Activated B cell treated with CpG ODN at 0.5 μM for 24 hours (primary cell): ENCODE measurements around the gene SLC17A6. TPM values are rescaled to one million over a fixed set of nuclear protein-coding genes. Genes with fewer than 3 reads are reported as not detected.

Experiments used
- ATAC-seq: fragments of 200-7000 bp; cut with Tn5 transposase; one replicate; pipeline ENCODE4 v1.10.0; 2021; ENCODE audit warnings: low read depth, mild to moderate bottlenecking, moderate library complexity
- CTCF ChIA-PET: fragments of 350-600 bp; sonication (Branson Sonifier 250); formaldehyde crosslinking; loops from one replicate; lab custom pipeline; 2021; ENCODE audit warnings: antibody characterized with exemption; lab: Charles Lee
- POLR2A ChIA-PET: fragments of 350-600 bp; sonication (Branson Sonifier 250); formaldehyde crosslinking; loops from one replicate; lab custom pipeline; 2021; ENCODE audit warnings: antibody characterized with exemption; lab: Charles Lee
- DNase-seq: peaks from one replicate; pipeline ENCODE4 v3.0.0; 2022
- H3K27ac Mint-ChIP-seq: one replicate; pipeline ENCODE4 v1.8.0; 2020; ENCODE audit warnings: mixed read lengths
- H3K27me3 Mint-ChIP-seq: one replicate; pipeline ENCODE4 v1.8.0; 2021; ENCODE audit warnings: mixed read lengths
- H3K36me3 Mint-ChIP-seq: one replicate; pipeline ENCODE4 v1.8.0; 2021; ENCODE audit warnings: low read depth, mixed read lengths
- H3K4me1 Mint-ChIP-seq: one replicate; pipeline ENCODE4 v1.8.0; 2021; ENCODE audit warnings: mixed read lengths
- H3K4me3 Mint-ChIP-seq: one replicate; pipeline ENCODE4 v1.8.0; 2020; ENCODE audit warnings: mild to moderate bottlenecking, mixed read lengths
- H3K9me3 Mint-ChIP-seq: one replicate; pipeline ENCODE4 v1.8.0; 2020; ENCODE audit warnings: mixed read lengths
- intact Hi-C: fragments of 100-400 bp; cut with micrococcal nuclease; formaldehyde crosslinking; loops from one replicate; pipeline ENCODE4 v1.15.1; 2024
- total RNA-seq: library from RNA; stranded (reverse); gene quantifications from 2 replicates; pipeline ENCODE4 v1.2.3, GENCODE V29; 2022
- TF ChIP-seq, protein P1 (sequence below): fragments of 200-600 bp; IDR thresholded peaks from one replicate; pipeline ENCODE4 v1.8.0; 2022; ENCODE audit warnings: antibody characterized with exemption, mild to moderate bottlenecking

The SLC17A6 gene
- not detected in 2 replicates for total RNA-seq

DNA sequence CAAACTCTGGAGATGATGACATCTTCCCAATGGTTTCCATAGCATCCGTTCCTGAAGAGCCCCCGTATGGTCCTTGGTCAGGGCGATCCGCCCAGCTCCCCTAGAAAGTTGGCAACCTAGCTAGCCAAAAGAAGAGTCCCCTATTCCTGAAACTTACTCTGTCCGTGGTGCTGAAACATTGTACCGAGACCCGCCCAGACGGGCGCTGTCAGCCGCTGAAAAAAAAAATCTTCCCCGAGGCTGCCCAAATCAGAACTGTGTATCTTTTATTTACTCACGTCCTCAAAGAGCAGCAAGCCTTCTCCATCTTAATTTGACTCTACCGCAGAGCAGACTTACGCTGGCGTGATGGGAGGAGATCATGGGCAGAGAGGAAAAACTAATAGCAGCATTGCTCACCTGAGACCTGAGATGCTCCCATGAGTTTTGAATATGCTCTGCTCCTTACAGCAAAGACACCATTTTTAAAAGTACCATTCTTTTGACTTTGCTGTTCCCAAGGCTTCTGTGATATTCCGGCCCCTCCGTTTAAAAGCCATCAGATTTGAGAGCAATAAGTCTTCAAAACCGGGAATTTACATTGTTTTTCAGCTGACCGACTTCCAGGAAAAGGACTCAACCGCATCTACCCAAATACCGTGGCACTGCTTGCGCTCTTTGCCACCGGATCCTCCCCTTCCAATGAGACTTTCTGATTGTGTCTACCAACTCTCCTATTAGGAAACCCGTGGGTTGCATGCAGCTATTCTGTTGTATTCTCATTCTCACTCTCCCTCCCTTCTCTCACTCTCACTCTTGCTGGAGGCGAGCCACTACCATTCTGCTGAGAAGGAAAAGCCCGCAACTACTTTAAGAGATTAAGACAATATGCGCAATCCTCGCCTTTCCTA lies at the start of gene SLC17A6:
TSS of gene SLC17A6 (plus strand) at position 786 of the 890 bp plus-strand sequence. CDS start 153 bp downstream, outside the sequence.
- ATAC-seq: no peak
- Mint-ChIP-seq H3K4me1 (peaks cover 4% of the 10 kb centered on the region), H3K27ac (no peak within 1 kb of the TSS), H3K9me3 (no peaks in the 10 kb centered on the region), H3K36me3 (no peaks in the 10 kb centered on the region), H3K4me3 (no peak within 1 kb of the TSS), H3K27me3 (peaks cover 41% of the 10 kb centered on the region)
- CTCF ChIA-PET: no interaction called here
- no peak for DNase-seq
- intact Hi-C loops: loop anchor here (10.0 kb wide), 1 partner anchor 287 kb away; the partner anchor contains the start of gene FANCF
- TF ChIP-seq, protein P1, sequence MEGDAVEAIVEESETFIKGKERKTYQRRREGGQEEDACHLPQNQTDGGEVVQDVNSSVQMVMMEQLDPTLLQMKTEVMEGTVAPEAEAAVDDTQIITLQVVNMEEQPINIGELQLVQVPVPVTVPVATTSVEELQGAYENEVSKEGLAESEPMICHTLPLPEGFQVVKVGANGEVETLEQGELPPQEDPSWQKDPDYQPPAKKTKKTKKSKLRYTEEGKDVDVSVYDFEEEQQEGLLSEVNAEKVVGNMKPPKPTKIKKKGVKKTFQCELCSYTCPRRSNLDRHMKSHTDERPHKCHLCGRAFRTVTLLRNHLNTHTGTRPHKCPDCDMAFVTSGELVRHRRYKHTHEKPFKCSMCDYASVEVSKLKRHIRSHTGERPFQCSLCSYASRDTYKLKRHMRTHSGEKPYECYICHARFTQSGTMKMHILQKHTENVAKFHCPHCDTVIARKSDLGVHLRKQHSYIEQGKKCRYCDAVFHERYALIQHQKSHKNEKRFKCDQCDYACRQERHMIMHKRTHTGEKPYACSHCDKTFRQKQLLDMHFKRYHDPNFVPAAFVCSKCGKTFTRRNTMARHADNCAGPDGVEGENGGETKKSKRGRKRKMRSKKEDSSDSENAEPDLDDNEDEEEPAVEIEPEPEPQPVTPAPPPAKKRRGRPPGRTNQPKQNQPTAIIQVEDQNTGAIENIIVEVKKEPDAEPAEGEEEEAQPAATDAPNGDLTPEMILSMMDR: no peak
- POLR2A ChIA-PET: no interaction called here

DNA sequence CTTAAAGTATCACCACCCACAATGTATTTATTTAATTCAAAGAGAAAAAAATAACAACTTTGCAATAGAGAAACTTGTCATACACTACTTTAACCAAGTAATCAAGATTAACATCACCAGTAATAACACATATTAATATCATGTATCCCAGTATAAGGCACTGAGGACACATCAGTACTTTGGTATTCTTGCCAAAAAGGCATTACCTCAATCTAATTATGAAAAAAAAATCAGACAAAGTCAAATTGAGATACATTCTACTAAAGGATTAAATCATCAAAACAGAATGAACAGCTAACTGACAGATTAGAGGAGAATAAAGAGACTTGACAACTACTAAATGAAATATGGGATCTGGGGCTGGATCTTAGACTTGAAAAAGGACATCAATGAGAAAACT lies 35.8 kb upstream of the SLC17A6 start:
- ATAC-seq (no peak), DNase-seq (no peak)
- Mint-ChIP-seq H3K27ac (no peak overlapping the region), H3K27me3 (peaks cover 5% of the 10 kb centered on the region), H3K9me3 (no peaks in the 10 kb centered on the region), H3K4me1 (no peaks in the 10 kb centered on the region), H3K36me3 (no peaks in the 10 kb centered on the region), H3K4me3 (no peak overlapping the region)
- TF ChIP-seq, protein P1: no peak
- intact Hi-C loops: no loop called here
- POLR2A ChIA-PET: no interaction called here
- CTCF ChIA-PET: interaction anchor here (0.7 kb wide), 1 partner anchor 12 kb away, joined by 3 read pairs; no protein-coding TSS in a partner anchor

DNA sequence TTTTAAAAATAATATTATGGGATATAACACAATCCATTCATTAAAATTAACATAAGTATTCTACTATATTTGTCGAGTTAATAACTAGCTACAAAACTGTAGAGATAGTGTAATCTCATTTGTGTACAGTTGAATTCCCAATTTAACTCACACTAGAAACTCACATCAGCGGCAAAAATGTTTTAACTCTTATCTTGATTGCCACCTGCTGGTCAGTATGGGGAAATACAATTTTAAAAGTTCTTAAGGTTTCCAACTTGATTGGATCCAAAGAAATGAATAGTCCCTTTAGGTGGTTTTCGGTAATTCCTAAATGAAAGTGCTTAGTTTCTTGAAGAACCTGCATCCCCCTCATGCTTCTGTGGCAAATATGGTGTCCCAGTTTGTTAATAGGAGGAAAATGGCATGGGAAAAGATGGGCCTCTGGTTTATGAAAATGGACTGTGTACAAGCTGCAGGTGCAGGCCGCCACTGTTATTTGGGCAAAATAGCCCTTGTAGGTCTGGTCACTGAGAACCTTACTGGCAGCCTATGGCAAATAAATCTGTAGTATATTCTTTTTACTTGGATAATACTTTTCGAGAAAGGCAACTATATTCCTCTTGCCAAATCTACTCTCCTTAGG lies 33.7 kb upstream of the SLC17A6 start:
- Mint-ChIP-seq H3K4me3 (no peak overlapping the region), H3K27ac (no peak overlapping the region), H3K9me3 (no peaks in the 10 kb centered on the region), H3K27me3 (peaks cover 5% of the 10 kb centered on the region), H3K36me3 (no peaks in the 10 kb centered on the region), H3K4me1 (no peaks in the 10 kb centered on the region)
- POLR2A ChIA-PET: no interaction called here
- TF ChIP-seq, protein P1: no peak
- intact Hi-C loops: loop anchor here (1.0 kb wide), 1 partner anchor 59 kb away; no protein-coding TSS in a partner anchor
- no peak for ATAC-seq
- CTCF ChIA-PET: interaction anchor here (0.5 to 1.3 kb wide), 4 partner anchors 30 to 1656 kb away, joined by 3 to 5 read pairs (median 4); no protein-coding TSS in a partner anchor
- no peak for DNase-seq

DNA sequence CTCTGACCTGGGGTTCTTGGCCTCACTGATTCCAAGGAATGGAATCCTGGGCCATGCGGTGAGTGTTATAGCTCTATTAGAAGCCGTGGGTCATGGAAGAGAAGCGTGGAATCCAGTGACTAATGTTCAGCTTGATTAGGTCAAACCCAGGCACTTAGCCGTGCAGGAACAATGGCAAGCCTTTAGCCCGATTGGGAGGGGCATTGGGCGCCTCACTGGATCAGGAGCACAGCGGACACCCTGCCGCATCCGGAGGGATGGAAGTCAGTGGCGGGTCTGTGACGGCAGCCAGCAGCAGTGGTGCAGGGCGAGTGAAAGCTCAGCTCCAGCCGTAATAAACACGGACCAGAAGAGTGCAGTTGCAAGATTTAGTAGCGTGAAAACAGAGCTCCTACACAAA lies 20.5 kb upstream of the SLC17A6 start:
- H3K9me3 Mint-ChIP-seq: no peaks in the 10 kb centered on the region
- TF ChIP-seq, protein P1: no peak
- POLR2A ChIA-PET: no interaction called here
- intact Hi-C loops: no loop called here
- ATAC-seq (no peak), DNase-seq (no peak)
- H3K27me3 Mint-ChIP-seq: peaks cover 2% of the 10 kb centered on the region
- H3K4me3 Mint-ChIP-seq: no peak overlapping the region
- H3K27ac Mint-ChIP-seq: no peak overlapping the region
- no peaks in the 10 kb centered on the region for H3K4me1 Mint-ChIP-seq
- CTCF ChIA-PET: interaction anchor here (1.2 kb wide), 1 partner anchor 470 kb away, joined by 3 read pairs; no protein-coding TSS in a partner anchor
- H3K36me3 Mint-ChIP-seq: no peaks in the 10 kb centered on the region

DNA sequence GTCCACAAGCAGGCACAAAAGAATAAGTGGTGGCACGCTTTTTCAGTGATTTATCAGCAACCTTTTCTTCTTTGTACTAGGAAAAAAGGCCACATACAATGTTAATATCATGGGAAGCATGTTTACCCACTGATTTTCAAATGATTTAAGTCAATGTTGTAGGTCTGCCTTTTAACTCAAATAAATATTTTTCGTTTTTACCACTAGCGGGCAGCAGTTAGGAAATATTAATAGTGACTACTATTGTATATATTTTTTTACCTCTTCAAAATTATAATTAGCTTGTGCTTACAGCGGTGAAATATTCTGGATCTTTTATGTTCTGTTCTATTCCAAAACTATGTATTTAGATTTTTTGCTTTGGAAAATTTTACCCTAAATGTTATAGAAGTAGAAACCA lies 6.4 kb upstream of the SLC17A6 start:
- DNase-seq: no peak
- H3K4me3 Mint-ChIP-seq: no peak overlapping the region

More for the DNA sequence above, 6.4 kb upstream of the SLC17A6 start:
- H3K27me3 Mint-ChIP-seq: peaks cover 2% of the 10 kb centered on the region
- no peaks in the 10 kb centered on the region for H3K4me1 Mint-ChIP-seq
- TF ChIP-seq, protein P1: no peak
- ATAC-seq: no peak
- POLR2A ChIA-PET: no interaction called here
- H3K27ac Mint-ChIP-seq: no peak overlapping the region
- CTCF ChIA-PET: interaction anchor here (1.0 kb wide), 1 partner anchor 456 kb away, joined by 3 read pairs; no protein-coding TSS in a partner anchor
- intact Hi-C loops: loop anchor here (10.0 kb wide), 1 partner anchor 293 kb away; the partner anchor contains the start of gene FANCF
- no peaks in the 10 kb centered on the region for H3K36me3 Mint-ChIP-seq
- H3K9me3 Mint-ChIP-seq: no peaks in the 10 kb centered on the region
